ENCODE results near the gene DNAJC17. TPM values are rescaled to one million over a fixed set of nuclear protein-coding genes. Genes with fewer than 3 reads are reported as not detected.
A peak's percentile ranks its signal among the peaks of the same experiment; 100 is the strongest.

Gene DNAJC17
- total RNA-seq, 6 experiments from 2014 or later = 7.8 to 23.7 (median 17.7) TPM

DNA sequence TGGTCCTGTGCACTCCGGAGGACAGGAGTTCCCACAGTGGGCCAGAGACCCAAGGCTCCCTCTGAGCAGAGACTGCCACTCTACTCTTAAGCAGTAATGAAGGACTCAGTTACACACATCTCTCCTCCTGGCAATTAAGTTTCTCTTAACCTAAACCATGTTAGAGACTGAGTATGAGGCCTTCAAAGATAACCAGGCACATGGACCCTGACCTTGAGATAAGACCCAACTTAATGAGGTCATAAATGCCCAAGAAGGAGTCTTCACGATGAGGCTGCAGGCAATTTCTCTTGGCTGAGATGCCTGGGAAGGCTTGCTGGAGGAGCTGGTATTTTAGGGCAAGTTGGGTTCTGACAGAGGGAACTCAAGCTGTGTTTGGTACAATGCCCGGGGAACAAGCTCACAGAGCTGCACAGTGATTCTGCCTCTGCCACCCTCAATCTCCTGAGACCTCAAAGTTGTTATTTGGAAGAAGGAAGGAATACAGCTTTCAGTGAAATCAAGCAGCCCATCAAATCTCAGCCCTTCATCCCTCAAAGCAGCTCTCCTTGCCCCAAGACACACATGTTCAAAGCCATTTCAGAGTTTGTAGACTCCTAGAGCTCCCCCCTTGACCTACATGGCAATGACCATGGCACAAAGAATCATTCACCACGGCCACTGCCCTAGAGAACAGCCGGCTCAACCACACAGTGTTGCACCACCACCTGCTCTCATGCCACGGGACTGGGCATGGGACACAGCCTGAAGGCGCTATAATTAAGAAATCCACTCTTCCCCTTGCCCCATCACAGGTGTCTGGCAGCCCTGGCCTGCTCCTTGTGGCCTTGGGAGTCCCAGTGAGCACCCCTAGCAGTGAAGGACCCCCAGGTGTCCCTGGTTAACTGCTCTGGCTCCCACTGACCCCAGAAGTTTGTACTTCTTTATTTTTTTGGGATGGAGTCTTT is 59.3 kb downstream of the DNAJC17 start:
- 22% methylated on average over 3 of the region's 7 CpGs for WGBS (ENCODE audit: insufficient coverage, low coverage, low lambda C conversion rate, missing lambda C conversion rate)
- no peak overlapping the region for H3K4me3 ChIP-seq
- intact Hi-C loops (cut with DNase I) = no loop called here
- no peaks in the 10 kb centered on the region for H3K9me3 ChIP-seq
- ATAC-seq = no peak
- peaks cover 0 to 32% (median 12%) of the 10 kb centered on the region in 4 donors for H3K36me3 ChIP-seq
- H3K27ac ChIP-seq = no peak overlapping the region
- H3K27me3 ChIP-seq = no peaks in the 10 kb centered on the region
- no peak for DNase-seq
- H3K4me1 ChIP-seq = peaks cover 0 to 18% (median 6%) of the 10 kb centered on the region in 4 donors
- TF ChIP-seq, protein P1, sequence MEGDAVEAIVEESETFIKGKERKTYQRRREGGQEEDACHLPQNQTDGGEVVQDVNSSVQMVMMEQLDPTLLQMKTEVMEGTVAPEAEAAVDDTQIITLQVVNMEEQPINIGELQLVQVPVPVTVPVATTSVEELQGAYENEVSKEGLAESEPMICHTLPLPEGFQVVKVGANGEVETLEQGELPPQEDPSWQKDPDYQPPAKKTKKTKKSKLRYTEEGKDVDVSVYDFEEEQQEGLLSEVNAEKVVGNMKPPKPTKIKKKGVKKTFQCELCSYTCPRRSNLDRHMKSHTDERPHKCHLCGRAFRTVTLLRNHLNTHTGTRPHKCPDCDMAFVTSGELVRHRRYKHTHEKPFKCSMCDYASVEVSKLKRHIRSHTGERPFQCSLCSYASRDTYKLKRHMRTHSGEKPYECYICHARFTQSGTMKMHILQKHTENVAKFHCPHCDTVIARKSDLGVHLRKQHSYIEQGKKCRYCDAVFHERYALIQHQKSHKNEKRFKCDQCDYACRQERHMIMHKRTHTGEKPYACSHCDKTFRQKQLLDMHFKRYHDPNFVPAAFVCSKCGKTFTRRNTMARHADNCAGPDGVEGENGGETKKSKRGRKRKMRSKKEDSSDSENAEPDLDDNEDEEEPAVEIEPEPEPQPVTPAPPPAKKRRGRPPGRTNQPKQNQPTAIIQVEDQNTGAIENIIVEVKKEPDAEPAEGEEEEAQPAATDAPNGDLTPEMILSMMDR (IDR thresholded peaks at IDR 0.05) = no peak
- TF ChIP-seq POLR2A (IDR thresholded peaks at IDR 0.05) = no peak

DNA sequence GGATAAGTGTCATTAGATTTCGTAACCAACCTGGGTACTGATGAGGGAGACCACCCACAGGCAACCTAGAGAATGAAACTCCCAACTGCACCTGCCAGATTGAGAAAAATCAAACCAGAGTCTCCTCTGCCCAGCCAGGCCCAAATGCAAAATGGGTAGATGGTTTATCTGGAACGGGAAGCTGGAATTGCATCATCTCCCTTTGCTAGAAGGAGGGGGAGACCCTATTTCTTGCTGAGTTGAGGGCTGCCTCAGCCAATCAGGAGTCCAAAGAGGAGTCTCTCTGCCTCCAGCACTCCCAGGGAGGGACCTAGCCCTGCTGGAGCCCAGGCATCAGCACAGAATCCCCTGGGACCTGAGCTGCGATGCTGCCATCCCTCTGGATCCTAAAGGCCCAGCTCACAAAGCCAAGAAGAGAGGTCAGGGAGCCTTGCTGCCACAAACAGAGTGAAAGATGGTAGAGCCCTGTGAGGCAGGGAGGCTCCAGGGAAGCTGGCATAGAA is 60.3 kb downstream of the DNAJC17 start:
- intact Hi-C loops (cut with DNase I) = no loop called here
- H3K27me3 ChIP-seq = no peaks in the 10 kb centered on the region
- ATAC-seq (no peak), DNase-seq (no peak)
- WGBS (ENCODE audit: insufficient coverage, low coverage, low lambda C conversion rate, missing lambda C conversion rate) = 51% methylated on average over 2 of the region's 3 CpGs
- no peaks in the 10 kb centered on the region for H3K9me3 ChIP-seq
- peaks cover 0 to 33% (median 12%) of the 10 kb centered on the region in 4 donors for H3K36me3 ChIP-seq
- TF ChIP-seq POLR2A (IDR thresholded peaks at IDR 0.05) = no peak
- TF ChIP-seq, protein P1 (IDR thresholded peaks at IDR 0.05) = no peak
- H3K4me3 ChIP-seq = no peak overlapping the region
- no peak overlapping the region for H3K27ac ChIP-seq
- H3K4me1 ChIP-seq = peaks cover 0 to 21% (median 7%) of the 10 kb centered on the region in 4 donors

GRCh38 chr15:40744815-40745152 is 62.5 kb downstream of the DNAJC17 start:
- H3K4me1 ChIP-seq = peaks cover 0 to 21% (median 7%) of the 10 kb centered on the region in 4 donors
- H3K27me3 ChIP-seq = no peaks in the 10 kb centered on the region
- intact Hi-C loops (cut with DNase I) = no loop called here
- no peak for DNase-seq
- no peaks in the 10 kb centered on the region for H3K9me3 ChIP-seq
- TF ChIP-seq POLR2A (IDR thresholded peaks at IDR 0.05) = no peak
- TF ChIP-seq, protein P1 (IDR thresholded peaks at IDR 0.05) = no peak
- H3K36me3 ChIP-seq = peaks cover 0 to 25% (median under 1%) of the 10 kb centered on the region in 4 donors
- peak overlapping the region in 2 of 3 donors; percentile 45 to 77 for H3K27ac ChIP-seq
- 68% methylated on average over 2 of the region's 5 CpGs for WGBS (ENCODE audit: insufficient coverage, low coverage, low lambda C conversion rate, missing lambda C conversion rate)
- H3K4me3 ChIP-seq = no peak overlapping the region
- ATAC-seq = no peak

DNA sequence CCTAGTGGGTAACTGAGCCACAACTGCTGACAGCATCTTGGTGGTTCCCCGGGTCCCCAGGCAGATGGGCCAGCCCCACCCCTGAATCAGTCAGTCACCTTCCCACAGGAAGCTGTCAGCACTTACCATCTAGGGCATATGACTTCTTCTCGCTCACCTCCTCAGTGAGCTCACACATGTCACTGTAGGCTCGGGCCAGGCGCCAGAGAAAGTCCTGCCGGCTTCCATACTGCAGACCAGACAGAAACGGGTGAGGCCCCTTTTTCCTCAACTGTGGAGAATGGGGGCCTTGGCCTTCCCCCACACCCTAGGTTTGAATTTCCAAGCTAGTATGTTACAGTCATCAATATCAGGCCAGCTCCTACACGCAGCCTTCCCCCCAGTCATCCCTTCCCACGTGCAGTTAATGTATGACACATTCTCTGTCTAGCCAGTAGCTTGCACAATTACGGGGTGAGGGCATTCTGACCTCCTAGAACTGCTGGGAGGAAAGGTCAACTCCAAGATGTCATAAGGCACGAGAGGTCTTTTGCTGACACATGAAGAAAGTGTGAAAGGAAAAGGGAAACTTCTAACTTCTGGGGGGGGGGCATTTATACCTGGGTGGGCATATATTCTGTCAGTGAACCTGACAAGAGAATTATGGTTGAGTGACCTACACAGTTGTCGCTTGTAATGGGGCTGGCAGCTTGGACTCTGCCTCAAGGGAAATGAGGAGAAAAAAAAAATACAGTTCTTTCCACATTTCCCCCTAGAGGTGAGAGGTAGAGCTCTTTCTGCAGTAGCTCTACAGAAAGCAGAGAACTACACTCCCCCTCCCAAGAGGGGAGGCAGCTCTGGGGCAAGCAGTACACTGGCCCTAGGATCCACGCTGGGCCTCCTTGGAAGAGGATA is 63.1 kb downstream of the DNAJC17 start:
- H3K4me1 ChIP-seq = peaks cover 0 to 21% (median 7%) of the 10 kb centered on the region in 4 donors
- peaks cover 0 to 25% (median 3%) of the 10 kb centered on the region in 4 donors for H3K36me3 ChIP-seq
- TF ChIP-seq, protein P1 (IDR thresholded peaks at IDR 0.05) = peak in 1 of 4 donors; percentile 3
- no peak for TF ChIP-seq POLR2A (IDR thresholded peaks at IDR 0.05)
- WGBS (ENCODE audit: insufficient coverage, low coverage, low lambda C conversion rate, missing lambda C conversion rate) = 35% methylated on average over 10 of the region's 12 CpGs
- no peaks in the 10 kb centered on the region for H3K9me3 ChIP-seq
- peak in 2 of 3 donors; percentile 46 to 70 for DNase-seq
- H3K4me3 ChIP-seq = no peak overlapping the region
- H3K27me3 ChIP-seq = no peaks in the 10 kb centered on the region
- H3K27ac ChIP-seq = peak overlapping the region; percentile 42 to 77 (median 45)
- intact Hi-C loops (cut with DNase I) = no loop called here
- ATAC-seq = peak; percentile 68 to 84 (median 80)
